Mesendoderm (in vitro differentiated cells): ENCODE measurements around the gene USP48.

Source experiments
- DNase-seq: peaks from one replicate; pipeline ENCODE4 v3.0.0; 2013
- H2AK5ac ChIP-seq: 2 replicates; pipeline ENCODE4 v1.6.1; 2013; ENCODE audit warnings: low read length, inconsistent platforms
- H2BK120ac ChIP-seq: 2 replicates; pipeline ENCODE4 v1.6.1; 2013; ENCODE audit warnings: low read depth, mild to moderate bottlenecking, low read length, moderate library complexity, mixed read lengths
- H2BK15ac ChIP-seq: replicated peaks from 2 replicates; pipeline ENCODE4 v1.6.1; 2013; ENCODE audit warnings: low read depth, mild to moderate bottlenecking, moderate library complexity
- H2BK5ac ChIP-seq: 2 replicates; pipeline ENCODE4 v1.6.1; 2013; ENCODE audit warnings: low read length, inconsistent platforms
- H3K18ac ChIP-seq: 2 replicates; pipeline ENCODE4 v1.6.1; 2013; ENCODE audit warnings: mild to moderate bottlenecking, low read length, mixed read lengths
- H3K23ac ChIP-seq: one replicate; pipeline ENCODE4 v1.6.1; 2013; ENCODE audit warnings: low read length
- H3K27ac ChIP-seq: 2 replicates; pipeline ENCODE4 v1.5.1; 2013; ENCODE audit warnings: low read depth, mild to moderate bottlenecking, inconsistent platforms, low read length, moderate library complexity
- H3K27me3 ChIP-seq: 2 replicates; pipeline ENCODE4 v1.6.1; 2013; ENCODE audit warnings: low read length, control low read depth, mild to moderate bottlenecking, inconsistent platforms; ENCODE audit not compliant: insufficient read depth, poor library complexity
- H3K36me3 ChIP-seq: 2 replicates; pipeline ENCODE4 v1.6.1; 2013; ENCODE audit warnings: low read length, inconsistent platforms; ENCODE audit not compliant: control insufficient read depth, insufficient read depth
- H3K4ac ChIP-seq: one replicate; pipeline ENCODE4 v1.6.1; 2013; ENCODE audit warnings: low read depth, mild to moderate bottlenecking, low read length, moderate library complexity
- H3K4me1 ChIP-seq: 2 replicates; pipeline ENCODE4 v1.6.1; 2013; ENCODE audit warnings: low read depth, low read length, inconsistent platforms; ENCODE audit not compliant: control insufficient read depth
- H3K4me2 ChIP-seq: 2 replicates; pipeline ENCODE4 v1.6.1; 2013; ENCODE audit warnings: low read length
- H3K4me3 ChIP-seq: 2 replicates; pipeline ENCODE4 v1.5.1; 2013; ENCODE audit warnings: mild to moderate bottlenecking, low read length
- H3K56ac ChIP-seq: one replicate; pipeline ENCODE4 v1.6.1; 2013; ENCODE audit warnings: low read length
- H3K79me1 ChIP-seq: 2 replicates; pipeline ENCODE4 v1.6.1; 2013; ENCODE audit warnings: low read length, inconsistent platforms
- H3K79me2 ChIP-seq: 2 replicates; pipeline ENCODE4 v1.6.1; 2013; ENCODE audit warnings: mild to moderate bottlenecking, low read length; ENCODE audit not compliant: control insufficient read depth, insufficient read depth
- H3K9ac ChIP-seq: 2 replicates; pipeline ENCODE4 v1.6.1; 2013; ENCODE audit warnings: low read length, inconsistent platforms
- H4K5ac ChIP-seq: one replicate; pipeline ENCODE4 v1.6.1; 2013; ENCODE audit warnings: low read length
- H4K8ac ChIP-seq: one replicate; pipeline ENCODE4 v1.6.1; 2013; ENCODE audit warnings: low read depth, mild to moderate bottlenecking, control low read depth, low read length, moderate library complexity
- WGBS: extraction: QIAGEN DNeasy Blood & Tissue Kit; methylation state at CpG from one replicate; pipeline ENCODE4 v1.1.7; 2013; ENCODE audit warnings: low lambda C conversion rate, missing lambda C conversion rate; ENCODE audit not compliant: insufficient coverage; ENCODE audit errors: extremely low coverage; 5-methylcytosine and 5-hydroxymethylcytosine counted together

USP48 gene

GRCh38 chr1:21816602-21817302 is 33.8 kb upstream of the USP48 start:
- no peak overlapping the region for H3K18ac ChIP-seq
- no peaks in the 10 kb centered on the region for H3K27me3 ChIP-seq
- H3K79me2 ChIP-seq: no peaks in the 10 kb centered on the region
- no peak overlapping the region for H2BK5ac ChIP-seq
- no peak overlapping the region for H2AK5ac ChIP-seq
- H3K4ac ChIP-seq: no peak overlapping the region
- no peaks in the 10 kb centered on the region for H3K36me3 ChIP-seq
- no peak overlapping the region for H2BK15ac ChIP-seq
- H3K27ac ChIP-seq: no peak overlapping the region
- no peak overlapping the region for H3K23ac ChIP-seq
- peak; percentile 27 for DNase-seq
- H3K56ac ChIP-seq: no peak overlapping the region
- WGBS: no CpG with 5 or more reads among the region's 8 CpGs
- H4K5ac ChIP-seq: no peak overlapping the region
- H3K4me3 ChIP-seq: no peak overlapping the region
- H4K8ac ChIP-seq: no peak overlapping the region
- H2BK120ac ChIP-seq: no peak overlapping the region
- no peak overlapping the region for H3K4me2 ChIP-seq
- no peak overlapping the region for H3K9ac ChIP-seq
- no peaks in the 10 kb centered on the region for H3K79me1 ChIP-seq
- no peaks in the 10 kb centered on the region for H3K4me1 ChIP-seq

GRCh38 chr1:21815724-21816321 is 32.9 kb upstream of the USP48 start:
- no peaks in the 10 kb centered on the region for H3K36me3 ChIP-seq
- no peaks in the 10 kb centered on the region for H3K27me3 ChIP-seq
- H3K27ac ChIP-seq: no peak overlapping the region
- no peak for DNase-seq
- WGBS: no CpG with 5 or more reads among the region's 12 CpGs
- no peak overlapping the region for H3K4ac ChIP-seq
- H3K79me2 ChIP-seq: no peaks in the 10 kb centered on the region
- no peak overlapping the region for H2BK15ac ChIP-seq
- H3K56ac ChIP-seq: no peak overlapping the region
- H3K9ac ChIP-seq: no peak overlapping the region
- no peak overlapping the region for H3K18ac ChIP-seq
- H3K4me2 ChIP-seq: no peak overlapping the region
- H3K79me1 ChIP-seq: no peaks in the 10 kb centered on the region
- no peak overlapping the region for H4K5ac ChIP-seq
- no peak overlapping the region for H3K4me3 ChIP-seq
- H4K8ac ChIP-seq: no peak overlapping the region
- no peak overlapping the region for H2AK5ac ChIP-seq
- no peak overlapping the region for H2BK5ac ChIP-seq
- H3K23ac ChIP-seq: no peak overlapping the region
- H2BK120ac ChIP-seq: no peak overlapping the region
- H3K4me1 ChIP-seq: no peaks in the 10 kb centered on the region

DNA sequence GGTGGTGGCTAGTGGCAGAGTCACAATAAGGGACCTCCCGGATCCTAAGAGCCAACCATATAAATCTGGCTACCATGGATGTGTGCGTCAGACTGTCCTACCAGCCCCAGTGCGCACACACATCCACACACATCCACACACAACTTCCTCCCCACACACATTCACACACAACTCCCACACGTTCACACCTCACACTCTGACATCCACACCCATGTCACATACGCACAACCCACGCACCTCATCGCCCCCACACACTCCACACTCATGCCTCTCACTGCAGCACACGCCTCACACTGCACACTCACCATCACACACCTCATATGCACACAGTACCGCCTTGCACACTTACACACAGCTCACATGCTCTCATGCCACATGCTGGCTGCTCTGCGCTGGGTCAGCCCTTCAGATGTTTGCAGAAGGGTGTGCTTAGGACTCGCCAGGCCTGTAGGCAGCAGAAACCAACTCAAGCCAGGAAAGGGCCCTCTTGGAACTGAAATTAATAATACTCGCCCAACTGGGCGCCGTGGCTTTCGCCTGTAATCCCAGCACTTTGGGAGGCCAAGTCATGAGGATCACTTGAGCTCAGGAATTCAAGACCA is 32.1 kb upstream of the USP48 start:
- DNase-seq: no peak
- WGBS: 100% methylated on average over 4 of the region's 15 CpGs
- no peak overlapping the region for H3K4me3 ChIP-seq

DNA sequence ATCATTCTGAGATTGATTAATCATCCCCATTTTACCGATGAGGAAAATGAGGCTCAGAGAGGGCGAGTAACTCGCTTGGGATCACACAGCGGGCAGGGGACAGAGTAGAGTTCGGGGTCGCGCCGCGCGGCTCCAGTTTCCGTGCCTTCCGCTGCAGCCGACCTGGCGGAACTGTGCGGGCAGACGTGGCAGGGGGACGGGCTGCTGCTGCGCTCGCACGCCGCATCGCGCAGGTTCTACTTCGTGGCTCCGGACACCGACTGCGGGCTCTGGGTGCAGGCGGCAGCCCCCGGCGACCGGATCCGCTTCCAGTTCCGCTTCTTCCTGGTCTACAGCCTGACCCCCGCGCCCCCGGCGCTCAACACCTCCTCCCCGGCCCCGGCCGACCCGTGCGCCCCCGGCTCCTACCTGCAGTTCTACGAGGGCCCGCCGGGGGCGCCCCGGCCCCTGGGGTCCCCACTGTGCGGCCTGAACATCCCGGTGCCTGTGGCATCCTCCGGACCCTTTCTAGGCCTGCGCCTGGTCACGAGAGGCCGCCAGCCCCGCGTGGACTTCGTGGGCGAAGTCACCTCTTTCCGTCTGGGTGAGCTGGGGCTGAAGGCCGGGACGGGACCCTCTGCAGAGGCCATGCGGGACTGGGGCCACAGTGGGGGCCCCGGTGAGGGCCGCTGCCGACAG is 31.4 kb upstream of the USP48 start:
- Histone ChIP-seq H3K56ac (peak overlapping the region; percentile 90), H2BK120ac (no peak overlapping the region), H2BK5ac (no peak overlapping the region), H3K4me2 (peak overlapping the region; percentile 77), H2BK15ac (no peak overlapping the region), H3K27me3 (no peaks in the 10 kb centered on the region), H3K4ac (no peak overlapping the region), H3K79me1 (no peaks in the 10 kb centered on the region), H3K4me1 (no peaks in the 10 kb centered on the region), H3K9ac (peak overlapping the region; percentile 66), H3K4me3 (peak overlapping the region; percentile 42), H3K18ac (no peak overlapping the region), H4K8ac (no peak overlapping the region), H3K79me2 (no peaks in the 10 kb centered on the region), H3K36me3 (no peaks in the 10 kb centered on the region), H2AK5ac (no peak overlapping the region), H4K5ac (no peak overlapping the region), H3K23ac (peak overlapping the region; percentile 97), H3K27ac (no peak overlapping the region)
- peak; percentile 73 for DNase-seq
- WGBS: no CpG with 5 or more reads among the region's 65 CpGs

More for the DNA sequence above, 32.1 kb upstream of the USP48 start:
- Histone ChIP-seq H3K4me1 (no peaks in the 10 kb centered on the region), H2AK5ac (peak overlapping the region; percentile 90), H3K23ac (peak overlapping the region; percentile 97), H3K4me2 (no peak overlapping the region), H2BK15ac (no peak overlapping the region), H3K18ac (no peak overlapping the region), H4K5ac (no peak overlapping the region), H3K27me3 (no peaks in the 10 kb centered on the region), H3K79me1 (no peaks in the 10 kb centered on the region), H4K8ac (no peak overlapping the region), H3K9ac (no peak overlapping the region), H3K79me2 (no peaks in the 10 kb centered on the region), H3K27ac (no peak overlapping the region), H2BK5ac (no peak overlapping the region), H3K4ac (no peak overlapping the region), H2BK120ac (no peak overlapping the region), H3K56ac (peak overlapping the region; percentile 70), H3K36me3 (no peaks in the 10 kb centered on the region)

GRCh38 chr1:21813542-21813941 is 30.6 kb upstream of the USP48 start:
- no peak overlapping the region for H3K18ac ChIP-seq
- DNase-seq: no peak
- WGBS: no CpG with 5 or more reads among the region's 3 CpGs
- H3K9ac ChIP-seq: no peak overlapping the region
- H3K27me3 ChIP-seq: no peaks in the 10 kb centered on the region
- no peak overlapping the region for H2BK120ac ChIP-seq
- H3K79me2 ChIP-seq: no peaks in the 10 kb centered on the region
- no peak overlapping the region for H3K4me3 ChIP-seq
- no peak overlapping the region for H3K27ac ChIP-seq
- no peaks in the 10 kb centered on the region for H3K79me1 ChIP-seq
- H3K4me2 ChIP-seq: no peak overlapping the region
- no peak overlapping the region for H3K23ac ChIP-seq
- no peak overlapping the region for H2AK5ac ChIP-seq
- H4K5ac ChIP-seq: no peak overlapping the region
- no peak overlapping the region for H3K56ac ChIP-seq
- no peaks in the 10 kb centered on the region for H3K4me1 ChIP-seq
- no peak overlapping the region for H2BK15ac ChIP-seq
- H2BK5ac ChIP-seq: no peak overlapping the region
- H4K8ac ChIP-seq: no peak overlapping the region
- H3K4ac ChIP-seq: no peak overlapping the region
- no peaks in the 10 kb centered on the region for H3K36me3 ChIP-seq
